Measurements from ENCODE around the gene SLC25A18. TPM values are rescaled to one million over a fixed set of nuclear protein-coding genes. Genes with fewer than 3 reads are reported as not detected.
A peak's percentile ranks its signal among the peaks of the same experiment; 100 is the strongest.

The SLC25A18 gene
- total RNA-seq, 2 donors from 2014 or later = not detected

GRCh38 chr22:17628406-17629172 is 65.3 kb downstream of the SLC25A18 start, which contains the start of gene ATP6V1E1:
ATP6V1E1 (minus strand) TSS chr22:17628749; CDS start chr22:17628635, 114 bp downstream.
- peaks cover 4% of the 10 kb centered on the region for H3K4me1 ChIP-seq
- peak within 1 kb of the TSS; percentile 77 to 93 for H3K9ac ChIP-seq (ENCODE audit: low read depth in 2 of 2, low read length in 2 of 2)
- H3K36me3 ChIP-seq = no peaks in the 10 kb centered on the region
- peak within 1 kb of the TSS; percentile 96 for H3K4me3 ChIP-seq
- intact Hi-C loops (cut with DNase I) = no loop called here
- no peak for TF ChIP-seq CTCF (IDR thresholded peaks at IDR 0.05)
- no peaks in the 10 kb centered on the region for H3K9me3 ChIP-seq
- DNase-seq = peak; percentile 99
- no peaks in the 10 kb centered on the region for H3K27me3 ChIP-seq
- H3K27ac ChIP-seq = peak within 1 kb of the TSS; percentile 88

- Histone ChIP-seq H3K4me1 (peaks cover 4% of the 10 kb centered on the region), H3K27me3 (no peaks in the 10 kb centered on the region), H3K4me3 (peak overlapping the region; percentile 96), H3K9ac (ENCODE audit: low read depth in 2 of 2, low read length in 2 of 2) (peak overlapping the region; percentile 41 to 93), H3K36me3 (no peaks in the 10 kb centered on the region), H3K27ac (peak overlapping the region; percentile 88), H3K9me3 (no peaks in the 10 kb centered on the region)
- intact Hi-C loops (cut with DNase I) = no loop called here
- no peak for TF ChIP-seq CTCF (IDR thresholded peaks at IDR 0.05)
- no peak for DNase-seq
Observed at GRCh38 chr22:17629173-17629489, 65.8 kb downstream of the SLC25A18 start.

GRCh38 chr22:17629641-17630040 is 66.3 kb downstream of the SLC25A18 start:
- Histone ChIP-seq H3K9me3 (no peaks in the 10 kb centered on the region), H3K4me1 (peaks cover 4% of the 10 kb centered on the region), H3K27ac (no peak overlapping the region), H3K27me3 (no peaks in the 10 kb centered on the region), H3K36me3 (no peaks in the 10 kb centered on the region), H3K9ac (ENCODE audit: low read depth in 2 of 2, low read length in 2 of 2) (no peak overlapping the region), H3K4me3 (no peak overlapping the region)
- no peak for DNase-seq
- no peak for TF ChIP-seq CTCF (IDR thresholded peaks at IDR 0.05)
- intact Hi-C loops (cut with DNase I) = no loop called here

GRCh38 chr22:17631076-17631565 is 67.8 kb downstream of the SLC25A18 start:
- no peak overlapping the region for H3K4me3 ChIP-seq
- DNase-seq = no peak
- H3K27ac ChIP-seq = no peak overlapping the region
- peaks cover 4% of the 10 kb centered on the region for H3K4me1 ChIP-seq
- H3K27me3 ChIP-seq = no peaks in the 10 kb centered on the region
- H3K9me3 ChIP-seq = no peaks in the 10 kb centered on the region
- no peak for TF ChIP-seq CTCF (IDR thresholded peaks at IDR 0.05)
- no peak overlapping the region for H3K9ac ChIP-seq (ENCODE audit: low read depth in 2 of 2, low read length in 2 of 2)
- H3K36me3 ChIP-seq = no peaks in the 10 kb centered on the region
- intact Hi-C loops (cut with DNase I) = no loop called here

- no peak for TF ChIP-seq CTCF (IDR thresholded peaks at IDR 0.05)
- Histone ChIP-seq H3K27me3 (no peaks in the 10 kb centered on the region), H3K4me1 (no peaks in the 10 kb centered on the region), H3K9ac (ENCODE audit: low read depth in 2 of 2, low read length in 2 of 2) (no peak overlapping the region), H3K4me3 (no peak overlapping the region), H3K27ac (no peak overlapping the region), H3K36me3 (no peaks in the 10 kb centered on the region), H3K9me3 (no peaks in the 10 kb centered on the region)
- no peak for DNase-seq
- intact Hi-C loops (cut with DNase I) = no loop called here
Observed at GRCh38 chr22:17633217-17633997, 70.1 kb downstream of the SLC25A18 start.

Measured in colonic mucosa (tissue), 4 donors.